H1 (cell line): ENCODE data around the gene IQCM. TPM values are rescaled to one million over a fixed set of nuclear protein-coding genes. Genes with fewer than 3 reads are reported as not detected.

Source experiments
- CTCF ChIA-PET: fragments of 300-600 bp; sonication (Branson Sonifier 250); formaldehyde crosslinking; loops from one replicate; lab custom pipeline; 2021; ENCODE audit not compliant: partially characterized antibody; lab: Charles Lee
- POLR2A ChIA-PET: fragments of 300-600 bp; sonication (Branson Sonifier 250); formaldehyde crosslinking; loops from one replicate; lab custom pipeline; 2021; ENCODE audit warnings: inconsistent platforms; ENCODE audit not compliant: partially characterized antibody; lab: Charles Lee
- DNase-seq, 2 experiments: peaks; one replicate each; pipeline versions ENCODE4 v3.0.0 to v3.0.0-alpha.2; 2010 to 2022; ENCODE audit warnings: low spot score in 2 of 2, low read depth in 1 of 2, mixed read lengths in 1 of 2
- FAIRE-seq: peaks from 2 replicates; lab custom pipeline; 2011; peaks lifted over from hg19 to GRCh38; lab: Jason Lieb, UNC
- H2AFZ ChIP-seq: 2 replicates; pipeline ENCODE4 v1.8.1; 2012; ENCODE audit warnings: low read length, inconsistent platforms
- H2AK5ac ChIP-seq: 2 replicates; pipeline ENCODE4 v1.6.1; 2013; ENCODE audit warnings: low read depth, low read length
- H2BK120ac ChIP-seq: replicated peaks from 2 replicates; pipeline ENCODE3; 2013; ENCODE audit warnings: low read depth, low read length, inconsistent platforms
- H2BK12ac ChIP-seq: 2 replicates; pipeline ENCODE4 v1.6.1; 2013; ENCODE audit warnings: low read depth, low read length
- H2BK15ac ChIP-seq: 2 replicates; pipeline ENCODE4 v1.6.1; 2013; ENCODE audit warnings: low read length
- H2BK20ac ChIP-seq: 2 replicates; pipeline ENCODE4 v1.6.1; 2013; ENCODE audit warnings: low read length
- H2BK5ac ChIP-seq: 2 replicates; pipeline ENCODE4 v1.6.1; 2013; ENCODE audit warnings: low read depth, low read length
- H3K14ac ChIP-seq: 2 replicates; pipeline ENCODE4 v1.6.1; 2013; ENCODE audit warnings: inconsistent platforms; ENCODE audit not compliant: insufficient read length
- H3K18ac ChIP-seq: 2 replicates; pipeline ENCODE4 v1.6.1; 2013; ENCODE audit warnings: low read length; ENCODE audit errors: extremely low read depth
- H3K23ac ChIP-seq: 2 replicates; pipeline ENCODE4 v1.6.1; 2013; ENCODE audit warnings: inconsistent platforms; ENCODE audit not compliant: insufficient read length
- H3K23me2 ChIP-seq: 2 replicates; pipeline ENCODE4 v1.6.1; 2013; ENCODE audit warnings: low read depth, low read length
- H3K27ac ChIP-seq: 2 replicates; pipeline ENCODE4 v1.6.1; 2011; ENCODE audit warnings: low read depth, low read length, inconsistent platforms
- H3K27me3 ChIP-seq, 4 experiments: replicated peaks in 1 of 4; 1 replicate in 1 of 4; 2 replicates in 3 of 4; pipeline versions ENCODE4 v1.6.1 to v1.8.1; 2011 to 2013; ENCODE audit warnings: low read length in 3 of 4, mild to moderate bottlenecking in 3 of 4, inconsistent platforms in 2 of 4, mixed read lengths in 2 of 4, moderate library complexity in 1 of 4; ENCODE audit not compliant: control insufficient read depth in 3 of 4, insufficient read depth in 3 of 4; ENCODE audit errors: extremely low read depth in 1 of 4
- H3K36me3 ChIP-seq, 4 experiments: 2 replicates each; pipeline versions ENCODE4 v1.6.1 to v1.8.1; 2011 to 2013; ENCODE audit warnings: mild to moderate bottlenecking in 4 of 4, low read length in 3 of 4, moderate library complexity in 2 of 4, control low read depth in 1 of 4, inconsistent platforms in 1 of 4; ENCODE audit not compliant: insufficient read depth in 4 of 4, control insufficient read depth in 2 of 4
- H3K4ac ChIP-seq: replicated peaks from 2 replicates; pipeline ENCODE3; 2013; ENCODE audit warnings: low read length, low read depth, mixed read lengths, inconsistent platforms; ENCODE audit not compliant: insufficient read length
- H3K4me1 ChIP-seq, 4 experiments: replicated peaks in 1 of 4; 1 replicate in 1 of 4; 2 replicates in 3 of 4; pipeline versions ENCODE4 v1.6.1 to v1.8.1; 2011 to 2013; ENCODE audit warnings: low read length in 3 of 4, inconsistent platforms in 2 of 4, mixed read lengths in 1 of 4; ENCODE audit not compliant: insufficient read depth in 4 of 4, control insufficient read depth in 3 of 4
- H3K4me2 ChIP-seq, 2 experiments: 2 replicates each; pipeline versions ENCODE4 v1.6.1 to v1.8.1; 2011 to 2013; ENCODE audit warnings: low read depth in 2 of 2, low read length in 2 of 2, control low read depth in 1 of 2, inconsistent platforms in 1 of 2, mild to moderate bottlenecking in 1 of 2; ENCODE audit not compliant: insufficient read depth in 1 of 2
- H3K4me3 ChIP-seq, 4 experiments: fragments of 200-600, 300-600 bp in 1 of 4; sonication (generic), shearing (Covaris generic), sonication (Bioruptor Twin) in 1 of 4; 2 replicates each; pipeline versions ENCODE4 v1.5.1 to v1.8.1; 2011 to 2016; ENCODE audit warnings: low read length in 4 of 4, low read depth in 3 of 4, control low read depth in 2 of 4, inconsistent platforms in 2 of 4, mild to moderate bottlenecking in 2 of 4, mixed read lengths in 1 of 4, moderate library complexity in 1 of 4; ENCODE audit not compliant: insufficient read depth in 2 of 4; ENCODE audit errors: extremely low read depth in 1 of 4
- H3K56ac ChIP-seq: replicated peaks from 2 replicates; pipeline ENCODE3; 2013; ENCODE audit warnings: low read depth, mild to moderate bottlenecking, mixed read lengths, low read length, inconsistent platforms; ENCODE audit not compliant: insufficient read length
- H3K79me1 ChIP-seq: 2 replicates; pipeline ENCODE4 v1.6.1; 2013; ENCODE audit warnings: low read depth, low read length, control low read depth
- H3K79me2 ChIP-seq, 2 experiments: 2 replicates each; pipeline versions ENCODE4 v1.6.1 to v1.8.1; 2012 to 2013; ENCODE audit warnings: low read length in 2 of 2, mild to moderate bottlenecking in 2 of 2, inconsistent platforms in 1 of 2; ENCODE audit not compliant: insufficient read depth in 2 of 2, control insufficient read depth in 1 of 2
- H3K9ac ChIP-seq, 4 experiments: replicated peaks in 1 of 4; 1 replicate in 1 of 4; 2 replicates in 3 of 4; pipeline versions ENCODE4 v1.6.1 to v1.8.1; 2011 to 2013; ENCODE audit warnings: low read depth in 3 of 4, low read length in 3 of 4, control low read depth in 2 of 4, mild to moderate bottlenecking in 2 of 4, moderate library complexity in 2 of 4, inconsistent platforms in 1 of 4; ENCODE audit errors: extremely low read depth in 1 of 4
- H3K9me3 ChIP-seq, 2 experiments: 2 replicates each; pipeline versions ENCODE4 v1.6.1 to v1.8.1; 2012 to 2013; ENCODE audit warnings: mild to moderate bottlenecking in 2 of 2, moderate library complexity in 2 of 2, control low read depth in 1 of 2, inconsistent platforms in 1 of 2, low read depth in 1 of 2, low read length in 1 of 2, mixed read lengths in 1 of 2; ENCODE audit not compliant: insufficient read depth in 2 of 2
- H4K20me1 ChIP-seq, 2 experiments: replicated peaks in 1 of 2; 2 replicates each; pipeline versions ENCODE3 to v1.8.1; 2011 to 2013; ENCODE audit warnings: inconsistent platforms in 2 of 2, low read length in 2 of 2, mild to moderate bottlenecking in 1 of 2; ENCODE audit not compliant: insufficient read depth in 2 of 2, control insufficient read depth in 1 of 2
- H4K5ac ChIP-seq: 2 replicates; pipeline ENCODE4 v1.6.1; 2013; ENCODE audit warnings: low read length, low read depth, mixed read lengths, inconsistent platforms; ENCODE audit not compliant: insufficient read length
- H4K8ac ChIP-seq: 2 replicates; pipeline ENCODE4 v1.8.0; 2013; ENCODE audit warnings: mild to moderate bottlenecking, moderate library complexity, low read length, inconsistent platforms; ENCODE audit not compliant: insufficient read depth; ENCODE audit errors: extremely low read depth
- H4K91ac ChIP-seq: replicated peaks from 2 replicates; pipeline ENCODE3; 2013; ENCODE audit warnings: low read length, mixed read lengths, inconsistent platforms; ENCODE audit not compliant: insufficient read length
- ATF3 ChIP-seq: IDR thresholded peaks from 2 replicates; pipeline ENCODE4 v1.6.1; 2011; ENCODE audit warnings: low read depth, mild to moderate bottlenecking, low read length; ENCODE audit not compliant: insufficient read depth
- CEBPB ChIP-seq: IDR thresholded peaks from 2 replicates; pipeline ENCODE4 v1.6.1; 2012; ENCODE audit warnings: low read depth, low read length
- CHD2 ChIP-seq: IDR thresholded peaks from 2 replicates; pipeline ENCODE4 v1.6.1; 2012; ENCODE audit warnings: low read length, improper control_type of control experiment
- GTF2F1 ChIP-seq: IDR thresholded peaks from 2 replicates; pipeline ENCODE4 v1.6.1; 2012; ENCODE audit warnings: low read depth, low read length, improper control_type of control experiment, borderline replicate concordance
- KDM5A ChIP-seq: fragments of 200-600 bp; IDR thresholded peaks from 2 replicates; pipeline ENCODE4 v1.7.1; 2012; ENCODE audit warnings: mild to moderate bottlenecking, low read length, inconsistent platforms, mixed read lengths
- POLR2AphosphoS5 ChIP-seq: IDR thresholded peaks from 2 replicates; pipeline ENCODE4 v1.6.1; 2011; ENCODE audit warnings: low read depth, low read length
- SP1 ChIP-seq: IDR thresholded peaks from 2 replicates; pipeline ENCODE4 v1.6.1; 2011; ENCODE audit warnings: low read depth, low read length
- TCF12 ChIP-seq: IDR thresholded peaks from 2 replicates; pipeline ENCODE4 v1.6.1; 2011; ENCODE audit warnings: low read depth, mild to moderate bottlenecking, low read length
- WGBS, 2 experiments: shearing (Covaris generic) in 1 of 2; methylation state at CpG; one replicate each; pipeline versions ENCODE4 v1.1.6 to v1.1.7; 2013 to 2015; ENCODE audit warnings: low lambda C conversion rate in 2 of 2, mixed read lengths in 2 of 2, inconsistent platforms in 1 of 2, low coverage in 1 of 2, missing lambda C conversion rate in 1 of 2; ENCODE audit not compliant: insufficient replicate concordance in 2 of 2, insufficient coverage in 1 of 2, insufficient read length in 1 of 2; ENCODE audit errors: extremely low coverage in 1 of 2, missing lambda C conversion rate in 1 of 2; 5-methylcytosine and 5-hydroxymethylcytosine counted together
- polyA plus RNA-seq, 7 experiments: library from polyadenylated mRNA; depleted of rRNA in 3 of 7; stranded (reverse) in 5 of 7; unstranded in 2 of 7; fragments of >200 nt in 5 of 7; fragments of 200-250 nt in 2 of 7; gene quantifications; 1 replicate in 5 of 7; 2 replicates in 1 of 7; 4 replicates in 1 of 7; pipeline versions ENCODE4 v1.2.1 to v1.2.3, GENCODE V29; 2011 to 2013; ENCODE audit warnings: missing spikeins in 2 of 7, mixed read lengths in 2 of 7
- total RNA-seq: library from RNA; stranded (reverse); fragmentation: NEBNext Ultra II Directional; extraction: Animal tissue kit (Norgen Biotek cat#: 25700); gene quantifications from 2 replicates; pipeline ENCODE4 v1.2.1, GENCODE V29; 2021

Gene IQCM
- total and polyA plus RNA-seq, 2 of the 8 experiments (the other 6 are each of a cell fraction or from before 2014, with no cell fraction given): not detected

- no peaks in the 10 kb centered on the region for H3K23me2 ChIP-seq
- H2BK12ac ChIP-seq: no peak overlapping the region
- H4K5ac ChIP-seq: no peak overlapping the region
- no peak overlapping the region for H3K9ac ChIP-seq
- no peaks in the 10 kb centered on the region for H3K36me3 ChIP-seq
- H2BK5ac ChIP-seq: no peak overlapping the region
- H3K4ac ChIP-seq: no peak overlapping the region
- ChIA-PET CTCF (no interaction called here), POLR2A (no interaction called here)
- 0 out of 7 replicates have a peak, but pooled peaks cover 0 to 2% (median 0%) of the 10 kb centered on the region in 4 experiments for H3K4me1 ChIP-seq
- H2BK20ac ChIP-seq: no peak overlapping the region
- no peak overlapping the region for H4K8ac ChIP-seq
- no peak overlapping the region for H3K18ac ChIP-seq
- H4K91ac ChIP-seq: no peak overlapping the region
- no peak overlapping the region for H2AFZ ChIP-seq
- FAIRE-seq: no peak
- no peak overlapping the region for H3K56ac ChIP-seq
- no peaks in the 10 kb centered on the region for H3K79me2 ChIP-seq
- WGBS, 2 experiments: 89% methylated on average over 3 of the region's 3 CpGs; no CpG with 5 or more reads in 1 of the 2 experiments
- DNase-seq: no peak
- no peak overlapping the region for H2AK5ac ChIP-seq
- no peak overlapping the region for H3K27ac ChIP-seq
- TF ChIP-seq SP1: no peak
- no peak for TF ChIP-seq ATF3
- no peak for TF ChIP-seq GTF2F1
- no peak for TF ChIP-seq KDM5A
- TF ChIP-seq CEBPB: no peak
- no peak for TF ChIP-seq POLR2AphosphoS5
- TF ChIP-seq TCF12: no peak
- TF ChIP-seq CHD2: no peak
- TF ChIP-seq, all 59 proteins: peak for 0
- H4K20me1 ChIP-seq: no peaks in the 10 kb centered on the region
- H3K79me1 ChIP-seq: no peaks in the 10 kb centered on the region
- no peak overlapping the region for H3K23ac ChIP-seq
- H3K9me3 ChIP-seq: no peaks in the 10 kb centered on the region
- H2BK120ac ChIP-seq: no peak overlapping the region
- no peak overlapping the region for H3K4me2 ChIP-seq
- no peak overlapping the region for H3K4me3 ChIP-seq
- no peak overlapping the region for H3K14ac ChIP-seq
- no peak overlapping the region for H2BK15ac ChIP-seq
- H3K27me3 ChIP-seq: no peaks in the 10 kb centered on the region
Observed at GRCh38 chr4:149836546-149836945, 20.9 kb upstream of the IQCM start.
